Esophagus muscularis mucosa (tissue), 4 donors: ENCODE measurements around the gene TENM4. TPM values are rescaled to one million over a fixed set of nuclear protein-coding genes. Genes with fewer than 3 reads are reported as not detected.
A peak's percentile ranks its signal among the peaks of the same experiment; 100 is the strongest.

Experiments
- DNase-seq: peaks from one replicate; pipeline ENCODE4 v3.0.0-alpha.2; 2017; ENCODE audit errors: extremely low spot score
- H3K27ac ChIP-seq, 4 donors: fragments of 200-600 bp; sonication (generic); replicated peaks in 1 of 4; 1 replicate in 3 of 4; 2 replicates in 1 of 4; pipeline ENCODE4 v1.5.1; 2016 to 2019; ENCODE audit warnings: mild to moderate bottlenecking in 1 of 4
- H3K27me3 ChIP-seq, 4 donors: fragments of 200-600 bp; sonication (generic); one replicate each; pipeline versions ENCODE4 v1.5.1 to v1.6.0; 2016 to 2019
- H3K36me3 ChIP-seq, 4 donors: fragments of 200-600 bp; sonication (generic); one replicate each; pipeline ENCODE4 v1.5.1; 2016 to 2019
- H3K4me1 ChIP-seq, 4 donors: fragments of 200-600 bp; sonication (generic); one replicate each; pipeline ENCODE4 v1.5.1; 2016 to 2019
- H3K4me3 ChIP-seq, 4 donors: fragments of 200-600 bp; sonication (generic); 1 replicate in 2 of 4; 2 replicates in 2 of 4; pipeline ENCODE4 v1.5.1; 2016 to 2019; ENCODE audit warnings: mild to moderate bottlenecking in 4 of 4, moderate library complexity in 1 of 4
- H3K9me3 ChIP-seq, 4 donors: fragments of 200-600 bp; sonication (generic); 1 replicate in 3 of 4; 2 replicates in 1 of 4; pipeline ENCODE4 v1.5.1; 2016 to 2019
- EP300 ChIP-seq: sonication (generic); formaldehyde crosslinking; IDR thresholded peaks from one replicate; pipeline ENCODE4 v1.6.1; 2017; ENCODE audit warnings: antibody characterized with exemption
- POLR2A ChIP-seq: fragments of 450-650 bp; IDR thresholded peaks from one replicate; pipeline ENCODE4 v1.6.1; 2017; ENCODE audit warnings: antibody characterized with exemption, moderate library complexity, mild to moderate bottlenecking, low read depth
- POLR2AphosphoS5 ChIP-seq, 2 donors: sonication (generic); formaldehyde crosslinking; IDR thresholded peaks; one replicate each; pipeline ENCODE4 v1.6.1; 2017; ENCODE audit warnings: antibody characterized with exemption in 2 of 2
- WGBS: methylation state at CpG from one replicate; pipeline ENCODE4 v1.1.5; 2018; 5-methylcytosine and 5-hydroxymethylcytosine counted together
- intact Hi-C: fragments of 100-400 bp; cut with DNase I; formaldehyde crosslinking; loops from one replicate; pipeline ENCODE4 v1.15.1; 2023
- total RNA-seq, 4 donors: library from RNA; depleted of rRNA; stranded (reverse); fragments of >200 nt; gene quantifications; one replicate each; pipeline versions ENCODE4 v1.1.0 to v1.2.1, GENCODE V29; 2016
- TF ChIP-seq, protein P1 (sequence below), 3 experiments: fragments of 200-600 bp in 2 of 3; fragments of 450-650 bp in 1 of 3; sonication (generic) in 2 of 3; IDR thresholded peaks; one replicate each; pipeline ENCODE4 v1.5.1; 2017 to 2019; ENCODE audit warnings: antibody characterized with exemption in 3 of 3, mild to moderate bottlenecking in 2 of 3, moderate library complexity in 1 of 3

The TENM4 gene
- total RNA-seq, 4 donors from 2014 or later, result 4.1 to 9.6 (median 8.0) TPM

DNA sequence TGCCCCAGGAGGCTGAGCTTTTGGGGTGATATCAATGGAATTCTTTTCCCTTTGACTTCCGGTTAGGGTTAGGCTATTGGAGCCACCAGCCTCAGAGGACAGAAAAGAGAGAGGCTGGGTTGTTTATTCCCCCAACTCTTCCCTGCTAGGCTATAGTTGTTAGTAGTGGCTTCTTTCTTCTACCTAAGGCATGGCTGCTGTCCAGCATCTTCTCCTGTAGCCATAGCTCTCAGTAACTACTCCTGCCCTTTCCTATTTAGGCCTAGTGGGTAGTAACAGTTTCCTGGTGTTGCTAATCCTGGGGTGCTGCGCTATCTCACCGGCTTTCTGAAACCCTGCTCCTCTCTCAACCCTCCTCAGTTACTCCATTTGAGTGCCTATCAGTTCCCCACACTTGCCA lies 184.9 kb downstream of the TENM4 start:
- DNase-seq, result no peak
- no peaks in the 10 kb centered on the region for H3K9me3 ChIP-seq
- H3K4me1 ChIP-seq, result no peaks in the 10 kb centered on the region
- H3K27ac ChIP-seq, result no peak overlapping the region
- H3K36me3 ChIP-seq, result no peaks in the 10 kb centered on the region
- TF ChIP-seq POLR2A (no peak), EP300 (no peak), POLR2AphosphoS5 (IDR thresholded peaks at IDR 0.05) (no peak)
- TF ChIP-seq, protein P1, sequence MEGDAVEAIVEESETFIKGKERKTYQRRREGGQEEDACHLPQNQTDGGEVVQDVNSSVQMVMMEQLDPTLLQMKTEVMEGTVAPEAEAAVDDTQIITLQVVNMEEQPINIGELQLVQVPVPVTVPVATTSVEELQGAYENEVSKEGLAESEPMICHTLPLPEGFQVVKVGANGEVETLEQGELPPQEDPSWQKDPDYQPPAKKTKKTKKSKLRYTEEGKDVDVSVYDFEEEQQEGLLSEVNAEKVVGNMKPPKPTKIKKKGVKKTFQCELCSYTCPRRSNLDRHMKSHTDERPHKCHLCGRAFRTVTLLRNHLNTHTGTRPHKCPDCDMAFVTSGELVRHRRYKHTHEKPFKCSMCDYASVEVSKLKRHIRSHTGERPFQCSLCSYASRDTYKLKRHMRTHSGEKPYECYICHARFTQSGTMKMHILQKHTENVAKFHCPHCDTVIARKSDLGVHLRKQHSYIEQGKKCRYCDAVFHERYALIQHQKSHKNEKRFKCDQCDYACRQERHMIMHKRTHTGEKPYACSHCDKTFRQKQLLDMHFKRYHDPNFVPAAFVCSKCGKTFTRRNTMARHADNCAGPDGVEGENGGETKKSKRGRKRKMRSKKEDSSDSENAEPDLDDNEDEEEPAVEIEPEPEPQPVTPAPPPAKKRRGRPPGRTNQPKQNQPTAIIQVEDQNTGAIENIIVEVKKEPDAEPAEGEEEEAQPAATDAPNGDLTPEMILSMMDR (IDR thresholded peaks at IDR 0.05), result no peak
- no peaks in the 10 kb centered on the region for H3K27me3 ChIP-seq
- 97% methylated on average over 3 of the region's 3 CpGs for WGBS
- H3K4me3 ChIP-seq, result no peak overlapping the region
- intact Hi-C loops, result no loop called here

DNA sequence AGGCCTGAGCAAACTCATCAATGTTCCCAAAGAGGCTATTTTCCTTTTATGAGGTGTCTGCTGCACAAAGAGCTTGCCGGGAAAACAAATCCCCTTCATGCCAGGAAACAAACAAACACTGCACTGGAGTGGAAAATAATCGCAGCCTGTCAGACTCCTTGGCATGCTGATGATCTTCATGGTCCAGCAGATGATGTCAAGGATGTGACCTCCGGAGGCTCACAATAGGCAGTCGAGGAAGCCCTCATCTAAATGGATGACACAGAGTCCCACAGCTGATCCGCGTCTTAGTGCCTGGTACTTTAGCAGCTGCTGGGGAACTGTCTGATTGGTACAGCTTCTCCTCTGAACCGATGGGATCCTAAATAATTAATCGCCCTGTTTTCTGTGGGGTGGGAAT lies 187.6 kb downstream of the TENM4 start:
- Histone ChIP-seq H3K36me3 (no peaks in the 10 kb centered on the region), H3K4me1 (no peaks in the 10 kb centered on the region), H3K27ac (no peak overlapping the region), H3K9me3 (no peaks in the 10 kb centered on the region), H3K4me3 (no peak overlapping the region), H3K27me3 (no peaks in the 10 kb centered on the region)
- DNase-seq, result no peak
- TF ChIP-seq POLR2AphosphoS5 (IDR thresholded peaks at IDR 0.05) (no peak), EP300 (no peak), POLR2A (no peak)
- TF ChIP-seq, protein P1 (IDR thresholded peaks at IDR 0.05), result no peak
- intact Hi-C loops, result no loop called here
- WGBS, result 65% methylated on average over 6 of the region's 8 CpGs

DNA sequence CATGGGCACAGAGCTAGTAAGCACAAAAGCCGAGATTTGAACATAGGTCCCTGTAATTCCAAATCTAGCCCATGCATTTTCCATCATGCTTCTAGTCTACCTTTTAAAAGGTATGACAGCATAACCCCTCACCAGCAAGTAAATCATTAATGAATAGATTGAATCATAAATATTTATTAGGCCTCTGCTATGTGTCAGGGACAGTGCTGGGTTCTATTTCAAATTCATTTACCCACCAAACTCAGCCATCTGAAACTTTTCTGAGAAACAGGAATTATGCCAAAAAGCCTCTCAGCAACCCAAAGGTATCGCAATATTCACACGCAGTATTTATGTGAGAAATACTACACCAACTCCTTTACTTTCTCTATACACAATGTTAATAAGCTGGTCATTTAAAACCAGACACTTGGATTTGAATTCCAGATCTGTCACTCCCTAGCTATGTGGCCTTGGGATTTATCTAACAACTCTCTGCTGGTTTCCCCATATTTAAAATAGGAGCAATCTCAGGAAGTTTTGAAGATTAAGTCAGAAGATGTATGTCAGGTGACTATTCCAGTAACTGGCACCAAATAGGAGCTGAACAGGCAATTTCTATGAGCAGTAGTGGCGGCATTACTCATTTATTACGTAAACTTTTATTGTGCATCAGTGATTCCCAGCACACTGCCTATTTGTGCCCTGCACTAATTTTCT lies 191.4 kb downstream of the TENM4 start:
- H3K36me3 ChIP-seq, result no peaks in the 10 kb centered on the region
- H3K4me1 ChIP-seq, result peaks cover 6 to 8% (median 7%) of the 10 kb centered on the region in 4 donors
- intact Hi-C loops, result no loop called here
- no peak for DNase-seq
- H3K9me3 ChIP-seq, result no peaks in the 10 kb centered on the region
- no peak for TF ChIP-seq POLR2A
- no peak for TF ChIP-seq POLR2AphosphoS5 (IDR thresholded peaks at IDR 0.05)
- TF ChIP-seq, protein P1 (IDR thresholded peaks at IDR 0.05), result no peak
- TF ChIP-seq EP300, result no peak
- 84% methylated on average over 5 of the region's 5 CpGs for WGBS
- no peak overlapping the region for H3K4me3 ChIP-seq
- H3K27me3 ChIP-seq, result no peaks in the 10 kb centered on the region
- no peak overlapping the region for H3K27ac ChIP-seq

DNA sequence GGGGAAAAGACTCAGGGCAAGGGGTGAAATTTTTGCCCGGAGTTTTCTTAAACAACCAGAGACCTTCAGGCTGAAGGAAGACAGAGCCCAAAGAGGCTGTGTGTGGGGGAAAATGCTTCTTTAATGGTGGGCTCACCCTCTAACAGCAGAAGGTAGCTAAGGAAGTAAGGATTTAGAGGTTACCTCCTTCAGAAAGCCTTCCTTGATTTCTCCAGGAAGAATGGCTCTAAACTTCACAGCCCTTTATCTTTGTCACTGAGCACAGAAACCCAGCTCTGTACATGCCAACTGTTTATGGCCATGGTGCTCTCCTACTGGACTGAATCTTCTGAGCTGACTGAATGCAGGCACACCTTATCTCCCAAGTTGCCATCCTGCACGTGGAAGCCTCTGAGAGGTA lies 196.0 kb downstream of the TENM4 start:
- Histone ChIP-seq H3K36me3 (no peaks in the 10 kb centered on the region), H3K4me3 (no peak overlapping the region), H3K9me3 (no peaks in the 10 kb centered on the region), H3K27ac (peak overlapping the region in 3 of 4 donors; percentile 13 to 40 (median 22)), H3K4me1 (peaks cover 11 to 15% (median 12%) of the 10 kb centered on the region in 4 donors), H3K27me3 (no peaks in the 10 kb centered on the region)
- TF ChIP-seq POLR2AphosphoS5 (IDR thresholded peaks at IDR 0.05) (no peak), POLR2A (no peak), EP300 (no peak)
- TF ChIP-seq, protein P1 (IDR thresholded peaks at IDR 0.05), result no peak
- WGBS, result 38% methylated on average over 2 of the region's 2 CpGs
- intact Hi-C loops, result no loop called here
- no peak for DNase-seq
